T-cell (primary cell): ENCODE results near the gene HEMGN. TPM values are rescaled to one million over a fixed set of nuclear protein-coding genes. Genes with fewer than 3 reads are reported as not detected.
A peak's percentile ranks its signal among the peaks of the same experiment; 100 is the strongest.

ENCODE experiments used
- ATAC-seq, 4 experiments: fragments of 200-7000 bp in 3 of 4; fragments of 150-1000 bp in 1 of 4; cut with Tn5 transposase; replicated peaks in 1 of 4; 1 replicate in 3 of 4; 2 replicates in 1 of 4; pipeline ENCODE4 v1.10.0; 2021; ENCODE audit warnings: moderate library complexity in 3 of 4, mild to moderate bottlenecking in 2 of 4, moderate number of reproducible peaks in 1 of 4
- CTCF ChIA-PET, 2 donors: fragments of 300-600 bp; sonication (Branson Sonifier 250); formaldehyde crosslinking; loops; one replicate each; lab custom pipeline; 2022; ENCODE audit warnings: antibody characterized with exemption in 2 of 2; lab: Charles Lee
- POLR2A ChIA-PET, 2 donors: fragments of 300-600 bp; sonication (Branson Sonifier 250); formaldehyde crosslinking; loops; one replicate each; lab custom pipeline; 2022; ENCODE audit warnings: antibody characterized with exemption in 2 of 2; lab: Charles Lee
- DNase-seq, 35 experiments: peaks; one replicate each; pipeline versions ENCODE4 v3.0.0 to v3.0.0-alpha.2; 2013 to 2023
- H3K27ac ChIP-seq: one replicate; pipeline ENCODE4 v1.5.1; 2013; ENCODE audit warnings: low read length
- H3K27me3 ChIP-seq, 2 experiments: replicated peaks in 1 of 2; 1 replicate in 1 of 2; 2 replicates in 1 of 2; pipeline versions ENCODE4 v1.6.1 to v1.7.0; 2013; ENCODE audit warnings: low read length in 1 of 2, mixed read lengths in 1 of 2; ENCODE audit not compliant: control insufficient read depth in 2 of 2, insufficient read depth in 2 of 2; ENCODE audit errors: extremely low read depth in 1 of 2
- H3K36me3 ChIP-seq, 2 donors: 1 replicate in 1 of 2; 2 replicates in 1 of 2; pipeline versions ENCODE4 v1.6.1 to v1.7.0; 2013; ENCODE audit warnings: low read length in 1 of 2; ENCODE audit not compliant: control insufficient read depth in 2 of 2, insufficient read depth in 1 of 2; ENCODE audit errors: extremely low read depth in 1 of 2
- H3K4me1 ChIP-seq, 2 experiments: 1 replicate in 1 of 2; 2 replicates in 1 of 2; pipeline versions ENCODE4 v1.6.1 to v1.7.0; 2013; ENCODE audit warnings: low read length in 2 of 2, mixed read lengths in 1 of 2; ENCODE audit not compliant: insufficient read depth in 2 of 2, control insufficient read depth in 1 of 2; ENCODE audit errors: extremely low read depth in 1 of 2
- H3K4me3 ChIP-seq, 2 donors: 1 replicate in 1 of 2; 2 replicates in 1 of 2; pipeline versions ENCODE4 v1.5.1 to v1.7.0; 2013; ENCODE audit warnings: mild to moderate bottlenecking in 2 of 2, low read length in 1 of 2, moderate library complexity in 1 of 2; ENCODE audit not compliant: control insufficient read depth in 1 of 2; ENCODE audit errors: extremely low read depth in 1 of 2
- H3K9me3 ChIP-seq: 2 replicates; pipeline ENCODE4 v1.7.0; 2013
- H3K27ac Mint-ChIP-seq, 2 donors: one replicate each; pipeline ENCODE4 v1.8.0; 2020 to 2021; ENCODE audit warnings: mild to moderate bottlenecking in 2 of 2, mixed read lengths in 2 of 2
- H3K27me3 Mint-ChIP-seq, 2 donors: one replicate each; pipeline ENCODE4 v1.8.0; 2021 to 2022; ENCODE audit warnings: mixed read lengths in 2 of 2
- H3K36me3 Mint-ChIP-seq: one replicate; pipeline ENCODE4 v1.8.0; 2021; ENCODE audit warnings: mixed read lengths
- H3K4me1 Mint-ChIP-seq, 3 donors: one replicate each; pipeline ENCODE4 v1.8.0; 2020 to 2022; ENCODE audit warnings: mixed read lengths in 3 of 3, mild to moderate bottlenecking in 1 of 3
- H3K4me3 Mint-ChIP-seq, 3 donors: one replicate each; pipeline ENCODE4 v1.8.0; 2020 to 2022; ENCODE audit warnings: mild to moderate bottlenecking in 3 of 3, mixed read lengths in 3 of 3, moderate library complexity in 3 of 3
- H3K9me3 Mint-ChIP-seq, 3 donors: one replicate each; pipeline ENCODE4 v1.8.0; 2020 to 2022; ENCODE audit warnings: mixed read lengths in 3 of 3
- WGBS: methylation state at CpG from one replicate; pipeline ENCODE4 v1.1.5; 2013; ENCODE audit warnings: missing lambda C conversion rate; ENCODE audit not compliant: insufficient coverage; 5-methylcytosine and 5-hydroxymethylcytosine counted together
- total RNA-seq, 35 experiments: library from RNA in 6 of 35; stranded (reverse) in 6 of 35; fragments of 120-200 nt in 1 of 35; gene quantifications; one replicate each; pipeline versions ENCODE4 v1.2.1 to v1.2.4 and lab custom pipeline; 2013 to 2026

The HEMGN gene
- total RNA-seq, 5 donors from 2014 or later (not counting 1 experiment from before 2014, with no cell fraction given) = 1.3 to 3.7 (median 1.7) TPM

- no peaks in the 10 kb centered on the region for H3K27me3 Mint-ChIP-seq
- Histone ChIP-seq H3K9me3 (no peaks in the 10 kb centered on the region), H3K4me1 (peaks cover 0 to 9% of the 10 kb centered on the region in 2 experiments), H3K27me3 (no peaks in the 10 kb centered on the region), H3K4me3 (no peak overlapping the region), H3K27ac (no peak overlapping the region), H3K36me3 (no peaks in the 10 kb centered on the region)
- no peak overlapping the region for H3K27ac Mint-ChIP-seq
- H3K9me3 Mint-ChIP-seq = peaks cover 0 to 10% (median 6%) of the 10 kb centered on the region in 3 donors
- WGBS = 81% methylated on average over 2 of the region's 2 CpGs
- peaks cover 20 to 24% (median 24%) of the 10 kb centered on the region in 3 donors for H3K4me1 Mint-ChIP-seq
- DNase-seq (no peak), ATAC-seq (no peak)
- H3K4me3 Mint-ChIP-seq = no peak overlapping the region
- H3K36me3 Mint-ChIP-seq = peaks cover 30% of the 10 kb centered on the region
- ChIA-PET CTCF (interaction anchor here (0.7 to 3.6 kb wide), 5 partner anchors 8 to 31 kb away, joined by 3 to 53 read pairs (median 5); no protein-coding TSS in a partner anchor), POLR2A (interaction anchor here in 1 of 2 donors (0.6 kb wide), 1 partner anchor 150 kb away, joined by 5 read pairs; no protein-coding TSS in a partner anchor)
Observed at GRCh38 chr9:97892421-97892820, 45.6 kb downstream of the HEMGN start.

DNA sequence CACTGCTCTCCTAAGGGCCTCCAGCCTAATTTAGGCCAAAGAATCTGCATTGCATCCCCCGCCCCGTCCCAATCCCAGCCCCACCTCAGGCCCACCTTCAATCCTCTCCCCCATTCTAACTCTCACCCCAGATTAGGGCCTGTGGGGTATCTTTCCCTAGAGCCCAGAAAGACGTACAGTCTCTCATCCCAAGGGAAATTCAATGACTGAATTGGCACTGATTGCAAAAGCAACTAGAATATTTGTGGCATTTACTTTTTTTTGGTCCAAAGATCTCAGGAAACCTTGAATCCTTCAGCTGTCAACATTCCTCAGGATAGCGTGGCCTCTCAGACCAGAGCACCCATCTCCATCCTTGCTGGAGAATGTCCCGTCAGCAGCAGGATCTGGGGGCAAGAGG is 46.2 kb downstream of the HEMGN start:
- CTCF ChIA-PET = interaction anchor here (0.8 to 3.6 kb wide), 6 partner anchors 9 to 53 kb away, joined by 3 to 53 read pairs (median 12); no protein-coding TSS in a partner anchor
- H3K4me3 Mint-ChIP-seq = no peak overlapping the region
- H3K9me3 Mint-ChIP-seq = peaks cover 0 to 10% (median 6%) of the 10 kb centered on the region in 3 donors
- ATAC-seq (no peak), DNase-seq (no peak)
- Histone ChIP-seq H3K9me3 (no peaks in the 10 kb centered on the region), H3K4me1 (peaks cover 0 to 9% of the 10 kb centered on the region in 2 experiments), H3K27me3 (no peaks in the 10 kb centered on the region), H3K27ac (no peak overlapping the region), H3K36me3 (no peaks in the 10 kb centered on the region), H3K4me3 (no peak overlapping the region)
- no peaks in the 10 kb centered on the region for H3K27me3 Mint-ChIP-seq
- H3K27ac Mint-ChIP-seq = no peak overlapping the region
- peaks cover 26% of the 10 kb centered on the region for H3K36me3 Mint-ChIP-seq
- H3K4me1 Mint-ChIP-seq = peaks cover 20 to 24% (median 20%) of the 10 kb centered on the region in 3 donors
- 86% methylated on average over 5 of the region's 5 CpGs for WGBS
- POLR2A ChIA-PET = interaction anchor here (0.6 to 1.9 kb wide), 2 partner anchors 30 to 151 kb away, joined by 5 to 6 read pairs; partner anchors contain the start of gene TRMO (in 1 of the 2)

GRCh38 chr9:97889941-97890887 is 47.8 kb downstream of the HEMGN start:
- ChIA-PET CTCF (interaction anchor here (0.5 to 3.6 kb wide), 18 partner anchors 10 to 1283 kb away, joined by 3 to 53 read pairs (median 5); partner anchors contain the start of gene TRMO (in 1 of the 2)), POLR2A (interaction anchor here (0.5 to 1.9 kb wide), 5 partner anchors 31 to 179 kb away, joined by 3 to 9 read pairs (median 6); partner anchors contain the start of gene TRMO (in 2 of the 2))
- Mint-ChIP-seq H3K27me3 (no peaks in the 10 kb centered on the region), H3K4me1 (peaks cover 10 to 14% (median 12%) of the 10 kb centered on the region in 3 donors), H3K9me3 (peaks cover 0 to 10% (median 6%) of the 10 kb centered on the region in 3 donors), H3K4me3 (no peak overlapping the region), H3K27ac (no peak overlapping the region), H3K36me3 (peaks cover 26% of the 10 kb centered on the region)
- no peaks in the 10 kb centered on the region for H3K27me3 ChIP-seq
- no peak overlapping the region for H3K27ac ChIP-seq
- WGBS = 80% methylated on average over 2 of the region's 9 CpGs
- H3K36me3 ChIP-seq = no peaks in the 10 kb centered on the region
- peak in 3 of 4 experiments; percentile 50 to 73 (median 63) for ATAC-seq
- DNase-seq = peak in 34 of 35 experiments; percentile 33 to 79 (median 58)
- no peak overlapping the region for H3K4me3 ChIP-seq
- H3K4me1 ChIP-seq = peaks cover 0 to 9% of the 10 kb centered on the region in 2 experiments
- H3K9me3 ChIP-seq = no peaks in the 10 kb centered on the region

- H3K27ac Mint-ChIP-seq = no peak overlapping the region
- no peak overlapping the region for H3K4me3 ChIP-seq
- WGBS = 93% methylated on average over 4 of the region's 4 CpGs
- ChIA-PET CTCF (interaction anchor here in 1 of 2 donors (0.9 kb wide), 1 partner anchor 10 kb away, joined by 4 read pairs; no protein-coding TSS in a partner anchor), POLR2A (no interaction called here)
- no peaks in the 10 kb centered on the region for H3K9me3 ChIP-seq
- H3K27me3 ChIP-seq = peaks cover 0 to 3% of the 10 kb centered on the region in 2 experiments
- H3K4me1 ChIP-seq = no peaks in the 10 kb centered on the region
- H3K4me3 Mint-ChIP-seq = no peak overlapping the region
- no peak overlapping the region for H3K27ac ChIP-seq
- DNase-seq (no peak), ATAC-seq (no peak)
- no peaks in the 10 kb centered on the region for H3K4me1 Mint-ChIP-seq
- no peaks in the 10 kb centered on the region for H3K27me3 Mint-ChIP-seq
- H3K36me3 Mint-ChIP-seq = peaks cover 14% of the 10 kb centered on the region
- H3K9me3 Mint-ChIP-seq = no peaks in the 10 kb centered on the region
- no peaks in the 10 kb centered on the region for H3K36me3 ChIP-seq
Observed at GRCh38 chr9:97880336-97880735, 57.6 kb downstream of the HEMGN start.

Other genes starting within 250 kb of the HEMGN start
- gene XPA, start 240.8 kb downstream of the HEMGN start, total RNA-seq = 10 to 100 TPM; 21.7 to 24.5 (median 23.3) TPM
- gene FOXE1, start 84.9 kb downstream of the HEMGN start, total RNA-seq = under 1 TPM in 4 of 5 donors, not detected in 1; 0.06 to 0.14 (median 0.11) TPM
- gene TRMO, start 15.7 kb downstream of the HEMGN start, total RNA-seq = 10 to 100 TPM; 38.8 to 47.4 (median 44.7) TPM
- 100 to 1,000 TPM; 151 to 201 (median 172) TPM for gene ANP32B, start 45.2 kb upstream of the HEMGN start, total RNA-seq
- gene NANS, start 118.6 kb upstream of the HEMGN start, total RNA-seq = 10 to 100 TPM; 21.7 to 57.5 (median 27.6) TPM
- gene TRIM14, start 181.1 kb upstream of the HEMGN start, total RNA-seq = 10 to 100 TPM; 75.7 to 98.9 (median 85.3) TPM